HEK293T (cell line): ENCODE results near the gene KIF26B.

Experiments
- BHLHE40 ChIP-seq: fragments of 450-650 bp; IDR thresholded peaks from 2 replicates; pipeline ENCODE4 v1.6.1; 2016; ENCODE audit warnings: mild to moderate bottlenecking, moderate library complexity, borderline replicate concordance
- ELF4 ChIP-seq: fragments of 450-650 bp; IDR thresholded peaks from 2 replicates; pipeline ENCODE4 v1.6.1; 2017; ENCODE audit warnings: antibody characterized with exemption
- FOXA1 ChIP-seq: fragments of 450-650 bp; IDR thresholded peaks from 2 replicates; pipeline ENCODE4 v1.6.1; 2016; ENCODE audit warnings: mild to moderate bottlenecking
- FOXK2 ChIP-seq: fragments of 450-650 bp; IDR thresholded peaks from 2 replicates; pipeline ENCODE4 v1.6.1; 2016; ENCODE audit warnings: mild to moderate bottlenecking
- FOXM1 ChIP-seq: fragments of 450-650 bp; IDR thresholded peaks from 2 replicates; pipeline ENCODE4 v1.6.1; 2017; ENCODE audit warnings: mild to moderate bottlenecking, borderline replicate concordance
- HDGF ChIP-seq: fragments of 450-650 bp; IDR thresholded peaks from 2 replicates; pipeline ENCODE4 v1.6.1; 2017; ENCODE audit warnings: antibody characterized with exemption, borderline replicate concordance
- LEF1 ChIP-seq: fragments of 450-650 bp; IDR thresholded peaks from 2 replicates; pipeline ENCODE4 v1.6.1; 2017; ENCODE audit warnings: mild to moderate bottlenecking, borderline replicate concordance
- NFRKB ChIP-seq: fragments of 450-650 bp; IDR thresholded peaks from 2 replicates; pipeline ENCODE4 v1.6.1; 2016; ENCODE audit warnings: mild to moderate bottlenecking, moderate library complexity
- TARDBP ChIP-seq: fragments of 450-650 bp; IDR thresholded peaks from 2 replicates; pipeline ENCODE4 v1.6.1; 2016

- TF ChIP-seq ELF4 = no peak
- TF ChIP-seq FOXK2 = no peak
- TF ChIP-seq BHLHE40 = no peak
- no peak for TF ChIP-seq LEF1
- no peak for TF ChIP-seq FOXA1
- TF ChIP-seq TARDBP = no peak
- no peak for TF ChIP-seq FOXM1
- TF ChIP-seq NFRKB = no peak
- TF ChIP-seq HDGF = no peak
Measured at GRCh38 chr1:245172829-245173228, 18.0 kb downstream of the KIF26B start.
